ENCODE data around the gene RNF224.

RNF224 gene

GRCh38 chr9:137192859-137193258, 34.4 kb upstream of the RNF224 start:
- DNase-seq, result no peak

- DNase-seq, result no peak
Observed at GRCh38 chr9:137193771-137194170, 33.5 kb upstream of the RNF224 start.

- DNase-seq, result no peak
Observed at GRCh38 chr9:137194388-137194787, 32.9 kb upstream of the RNF224 start.

GRCh38 chr9:137194909-137195308, 32.4 kb upstream of the RNF224 start:
- DNase-seq, result peak; percentile 80

GRCh38 chr9:137195525-137196220, 31.6 kb upstream of the RNF224 start:
- DNase-seq, result peak; percentile 99

DNA sequence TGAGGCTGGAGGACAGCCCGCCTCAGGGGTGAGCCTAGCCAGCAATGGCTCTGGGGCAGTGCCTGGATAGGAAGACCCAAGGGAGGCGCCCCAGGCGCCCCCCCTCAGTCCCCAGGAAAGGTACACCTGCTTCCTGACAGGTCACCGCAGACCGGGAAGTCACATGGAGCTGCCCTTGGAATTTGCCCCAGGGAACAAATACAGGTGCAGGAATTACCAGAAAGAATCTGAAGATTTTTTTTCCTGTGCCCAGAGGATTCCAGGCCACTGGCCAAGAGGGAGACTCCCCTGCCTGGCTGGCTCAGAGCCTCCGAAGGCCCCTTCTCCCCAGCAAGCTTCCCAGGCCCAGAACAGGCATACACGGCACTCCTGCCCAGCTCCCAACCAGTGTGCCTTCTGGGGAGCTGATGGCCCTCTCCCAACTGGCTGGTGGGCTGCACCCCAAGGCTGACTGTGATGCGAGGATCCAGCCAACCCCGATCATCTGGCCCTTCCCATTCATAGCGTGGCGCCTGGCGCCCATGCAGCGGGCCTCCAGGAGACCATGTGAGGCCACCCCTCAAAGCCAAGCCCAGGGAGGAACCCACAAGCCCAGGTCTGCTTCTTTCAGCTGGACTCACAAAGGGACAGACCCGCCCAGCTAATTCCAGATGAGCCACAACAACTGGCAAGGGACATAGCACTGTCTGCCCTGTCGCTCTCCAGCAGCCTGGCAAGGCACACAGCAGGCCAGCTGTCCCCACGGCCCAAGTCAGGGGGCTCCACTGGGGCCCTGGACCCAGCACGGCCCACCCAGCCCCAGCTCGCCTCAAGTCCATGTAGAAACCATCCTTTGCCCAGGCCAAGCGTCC, 29.0 kb upstream of the RNF224 start:
- DNase-seq, result no peak

- DNase-seq, result no peak
Observed at GRCh38 chr9:137198902-137199283, 28.4 kb upstream of the RNF224 start.

GRCh38 chr9:137199411-137200121, 27.7 kb upstream of the RNF224 start:
- no peak for DNase-seq

DNA sequence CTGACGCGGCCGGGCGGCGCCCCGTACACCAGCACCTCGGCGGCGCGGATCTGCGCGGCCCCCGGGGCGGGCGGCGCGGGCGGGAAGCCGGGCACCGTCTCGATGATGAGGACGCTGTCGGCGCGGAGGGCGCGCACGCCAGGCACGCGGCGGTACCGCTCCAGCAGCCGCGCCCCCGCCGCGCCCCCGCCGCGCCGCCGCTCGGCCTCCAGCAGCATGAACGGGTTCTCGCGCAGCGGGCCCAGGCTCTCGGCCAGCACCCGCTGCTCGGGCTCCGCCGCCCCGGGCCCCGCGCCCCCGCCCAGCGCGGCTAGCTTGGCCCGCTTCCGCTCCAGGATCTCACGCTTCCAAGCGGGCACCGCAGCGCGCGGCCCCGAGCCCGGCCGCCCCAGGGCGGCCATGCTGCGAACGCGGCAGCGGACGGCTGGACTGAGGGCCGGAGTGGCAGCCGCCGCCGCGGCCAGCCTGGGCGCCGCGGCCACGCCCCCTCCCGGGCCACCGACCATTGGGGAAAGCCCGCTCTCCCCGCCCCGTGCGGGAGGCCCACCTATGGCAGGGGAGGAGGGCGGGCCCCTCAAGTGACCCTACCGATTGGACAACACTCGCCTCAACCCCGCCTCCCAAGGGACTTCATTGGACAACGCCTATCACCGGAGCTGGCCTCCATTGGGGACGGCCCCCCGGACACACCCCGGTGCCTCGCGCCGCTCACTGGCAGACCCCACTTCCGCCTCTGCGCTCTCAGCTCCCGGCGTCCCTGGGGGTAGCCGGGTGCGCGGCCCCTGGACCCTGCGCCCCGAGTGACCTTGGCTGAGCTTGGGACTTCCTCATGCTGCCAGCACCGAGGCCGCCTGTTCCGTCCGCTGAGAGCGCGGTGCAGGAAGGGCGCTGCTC, 26.7 kb upstream of the RNF224 start, which contains the start of gene TPRN:
Gene TPRN (minus strand): TSS at position 431 of the 894 bp plus-strand sequence. CDS start 30 bp downstream, at position 401.
- peak; percentile 100 for DNase-seq

DNA sequence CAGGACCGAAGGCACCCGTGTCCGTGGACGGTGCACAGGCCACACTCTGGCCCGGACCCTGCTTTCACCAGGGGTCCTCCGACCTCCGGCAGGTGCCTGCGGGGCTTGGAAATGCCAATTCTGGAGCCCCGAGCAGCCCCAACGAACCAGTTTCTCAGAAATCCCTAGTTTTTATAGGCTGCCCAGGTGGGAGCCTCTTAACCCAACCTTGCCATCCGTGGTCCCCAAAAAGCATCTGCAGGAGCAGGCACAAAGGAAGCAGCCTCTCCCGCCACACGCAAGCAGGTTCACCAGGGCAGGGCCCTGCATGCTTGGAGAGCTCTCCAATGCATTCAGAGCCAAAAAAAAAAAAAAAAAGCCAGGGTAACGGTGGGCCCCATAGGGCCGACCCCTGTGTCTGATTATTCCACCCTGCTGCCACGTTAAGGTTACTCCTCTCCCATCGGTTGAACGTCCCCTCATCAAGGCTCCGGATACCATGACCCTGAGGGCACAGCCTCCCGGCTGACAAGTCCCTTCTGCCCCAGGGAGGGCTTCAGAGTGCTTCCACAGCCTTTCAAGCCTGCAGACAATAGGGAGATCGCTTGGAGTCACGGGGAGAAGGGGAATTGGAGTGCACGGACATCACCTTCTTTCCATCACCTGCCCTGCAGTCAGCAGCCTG, 26.0 kb upstream of the RNF224 start:
- DNase-seq, result no peak

GRCh38 chr9:137202966-137203365, 24.3 kb upstream of the RNF224 start:
- no peak for DNase-seq

DNA sequence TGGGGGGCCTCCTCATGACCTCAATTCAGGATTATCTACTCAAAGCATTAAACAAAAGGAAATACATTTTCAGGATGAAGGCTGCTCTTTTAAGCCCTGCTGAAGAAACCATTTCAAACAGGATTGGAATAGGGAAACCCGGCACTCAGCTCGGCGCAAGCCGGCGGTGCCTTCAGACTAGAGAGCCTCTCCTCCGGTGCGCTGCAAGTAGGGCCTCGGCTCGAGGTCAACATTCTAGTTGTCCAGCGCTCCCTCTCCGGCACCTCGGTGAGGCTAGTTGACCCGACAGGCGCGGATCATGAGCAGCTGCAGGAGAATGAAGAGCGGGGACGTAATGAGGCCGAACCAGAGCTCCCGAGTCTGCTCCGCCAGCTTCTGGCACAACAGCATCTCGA, 22.6 kb upstream of the RNF224 start:
- no peak for DNase-seq

GRCh38 chr9:137205126-137206069, 21.9 kb upstream of the RNF224 start, which contains the start of the genes NDOR1 and TMEM203:
NDOR1 (plus strand) TSS chr9:137205700; CDS start chr9:137205778, 78 bp downstream.
TMEM203 (minus strand) TSS chr9:137205648; CDS start chr9:137205414, 234 bp downstream.
- peak; percentile 92 for DNase-seq

DNA sequence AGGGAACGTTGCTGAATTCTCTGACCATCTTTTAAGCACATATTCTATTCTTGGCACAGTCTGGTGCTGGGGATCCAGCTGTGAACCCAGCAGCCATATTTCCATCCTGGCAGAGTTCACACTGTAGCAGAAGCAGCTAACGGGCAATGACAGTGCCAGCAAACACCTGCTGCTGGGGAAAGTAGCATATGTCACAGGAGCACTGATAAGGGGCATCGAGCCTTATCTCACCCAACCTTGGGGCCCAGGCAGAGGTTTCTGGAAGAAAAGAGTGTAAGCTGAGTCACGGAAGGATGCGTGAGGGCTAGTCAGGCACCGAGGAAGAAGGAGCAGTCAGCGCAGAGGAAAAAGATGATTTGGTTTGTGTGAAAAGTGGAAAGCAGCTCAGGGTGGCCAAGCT, 20.7 kb upstream of the RNF224 start:
- DNase-seq, result no peak

GRCh38 chr9:137211532-137211931, 15.8 kb upstream of the RNF224 start:
- no peak for DNase-seq

DNA sequence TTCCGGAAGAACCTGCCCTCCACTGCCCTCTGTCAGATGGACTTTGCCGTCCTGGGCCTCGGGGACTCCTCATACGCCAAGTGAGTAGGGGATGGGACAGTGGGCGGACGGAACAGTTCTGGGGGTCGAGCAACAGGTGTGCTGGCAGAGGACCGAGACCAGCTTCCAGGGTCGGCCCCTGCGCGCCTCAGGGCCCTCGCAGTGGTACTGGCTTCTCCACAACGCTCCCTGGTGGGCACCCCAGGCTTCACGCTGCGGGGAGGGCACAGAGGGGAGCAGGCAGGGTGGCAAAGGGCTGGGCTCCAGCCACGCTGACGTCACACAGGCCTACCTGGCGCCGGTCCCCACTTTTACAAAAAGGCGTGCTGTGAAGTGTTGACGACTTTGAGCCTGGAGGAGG, 14.8 kb upstream of the RNF224 start:
- no peak for DNase-seq

GRCh38 chr9:137213160-137214060, 13.9 kb upstream of the RNF224 start:
- no peak for DNase-seq

DNA sequence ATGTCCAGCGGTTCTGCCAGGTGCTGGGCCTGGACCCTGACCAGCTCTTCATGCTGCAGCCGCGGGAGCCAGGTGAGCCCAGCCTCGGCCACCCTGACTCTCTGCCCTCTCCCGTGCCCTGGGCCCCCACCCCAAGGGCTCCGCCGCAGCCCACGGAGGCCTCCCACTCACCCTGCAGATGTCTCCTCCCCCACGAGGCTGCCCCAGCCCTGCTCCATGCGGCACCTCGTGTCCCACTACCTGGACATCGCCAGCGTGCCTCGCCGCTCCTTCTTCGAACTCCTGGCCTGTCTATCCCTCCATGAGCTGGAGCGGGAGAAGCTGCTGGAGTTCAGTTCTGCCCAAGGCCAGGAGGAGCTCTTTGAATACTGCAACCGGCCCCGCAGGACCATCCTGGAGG, 12.7 kb upstream of the RNF224 start:
- no peak for DNase-seq
